GM12878 (cell line): Measurements from ENCODE around the gene EXD3.

Experiments
- JUND ChIP-seq: IDR thresholded peaks from 2 replicates; pipeline ENCODE4 v1.6.1; 2012; ENCODE audit warnings: low read depth, mild to moderate bottlenecking, low read length, improper control_type of control experiment, moderate library complexity
- SIX5 ChIP-seq: IDR thresholded peaks from 2 replicates; pipeline ENCODE4 v1.6.1; 2011; ENCODE audit warnings: mild to moderate bottlenecking, low read depth, low read length, moderate library complexity; ENCODE audit not compliant: severe bottlenecking

DNA sequence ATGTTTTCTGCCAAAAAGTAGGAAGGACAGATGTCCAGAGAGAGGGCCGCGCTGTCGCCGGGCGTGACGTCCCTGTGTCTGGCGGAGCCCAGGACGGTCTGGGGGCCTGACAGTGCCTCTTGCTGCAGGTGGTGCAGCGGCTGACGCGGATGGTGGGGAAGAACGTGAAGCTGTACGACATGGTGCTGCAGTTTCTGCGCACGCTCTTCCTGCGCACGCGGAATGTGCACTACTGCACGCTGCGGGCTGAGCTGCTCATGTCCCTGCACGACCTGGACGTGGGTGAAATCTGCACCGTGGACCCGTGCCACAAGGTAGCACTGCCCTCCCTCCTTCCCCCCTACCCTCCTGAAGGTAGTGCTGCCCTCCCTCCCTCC, 160.1 kb downstream of the EXD3 start:
- no peak for TF ChIP-seq JUND
- no peak for TF ChIP-seq SIX5
